HEK293T (cell line): ENCODE results near the gene NARF.

ENCODE experiments used
- ARNT ChIP-seq: fragments of 450-650 bp; IDR thresholded peaks from 2 replicates; pipeline ENCODE4 v1.6.1; 2017; ENCODE audit warnings: mild to moderate bottlenecking
- CTBP1 ChIP-seq: fragments of 450-650 bp; IDR thresholded peaks from 2 replicates; pipeline ENCODE4 v1.6.1; 2016; ENCODE audit warnings: borderline replicate concordance
- ELF4 ChIP-seq: fragments of 450-650 bp; IDR thresholded peaks from 2 replicates; pipeline ENCODE4 v1.6.1; 2017; ENCODE audit warnings: antibody characterized with exemption
- FOXK2 ChIP-seq: fragments of 450-650 bp; IDR thresholded peaks from 2 replicates; pipeline ENCODE4 v1.6.1; 2016; ENCODE audit warnings: mild to moderate bottlenecking
- FOXM1 ChIP-seq: fragments of 450-650 bp; IDR thresholded peaks from 2 replicates; pipeline ENCODE4 v1.6.1; 2017; ENCODE audit warnings: mild to moderate bottlenecking, borderline replicate concordance
- HDGF ChIP-seq: fragments of 450-650 bp; IDR thresholded peaks from 2 replicates; pipeline ENCODE4 v1.6.1; 2017; ENCODE audit warnings: antibody characterized with exemption, borderline replicate concordance
- L3MBTL2 ChIP-seq: fragments of 450-650 bp; conservative IDR thresholded peaks from 2 replicates; pipeline ENCODE4 v1.6.1; 2016; ENCODE audit warnings: mild to moderate bottlenecking
- SUZ12 ChIP-seq: fragments of 450-650 bp; IDR thresholded peaks from 2 replicates; pipeline ENCODE4 v1.6.1; 2016; ENCODE audit warnings: mild to moderate bottlenecking
- ZNF384 ChIP-seq: fragments of 450-650 bp; IDR thresholded peaks from 2 replicates; pipeline ENCODE4 v1.6.1; 2016
- TF ChIP-seq, protein P1 (sequence below): fragments of 450-650 bp; IDR thresholded peaks from 2 replicates; pipeline ENCODE4 v1.6.1; 2016

DNA sequence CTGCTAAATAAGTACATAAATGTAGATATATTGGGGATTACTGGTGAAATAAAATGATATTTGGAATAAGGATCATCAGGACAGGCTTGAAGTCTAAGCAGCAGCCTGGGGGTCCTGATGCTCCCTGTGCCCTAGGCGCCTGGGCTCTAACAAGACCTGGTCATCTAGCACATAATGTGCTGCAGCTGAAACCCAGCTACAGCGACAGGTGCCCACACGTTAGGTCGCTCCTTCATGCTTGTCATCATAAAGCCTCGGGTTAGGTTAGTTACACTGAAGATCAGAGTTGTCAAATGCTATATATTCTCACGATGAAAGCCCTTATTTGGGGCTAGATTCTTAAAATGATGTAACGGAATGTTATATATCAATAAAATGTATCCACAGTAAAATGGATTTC is 11.5 kb downstream of the NARF start:
- TF ChIP-seq ELF4 (no peak), FOXK2 (no peak), ZNF384 (no peak), FOXM1 (no peak), HDGF (no peak), L3MBTL2 (no peak), SUZ12 (no peak), ARNT (no peak), CTBP1 (no peak)
- TF ChIP-seq, protein P1, sequence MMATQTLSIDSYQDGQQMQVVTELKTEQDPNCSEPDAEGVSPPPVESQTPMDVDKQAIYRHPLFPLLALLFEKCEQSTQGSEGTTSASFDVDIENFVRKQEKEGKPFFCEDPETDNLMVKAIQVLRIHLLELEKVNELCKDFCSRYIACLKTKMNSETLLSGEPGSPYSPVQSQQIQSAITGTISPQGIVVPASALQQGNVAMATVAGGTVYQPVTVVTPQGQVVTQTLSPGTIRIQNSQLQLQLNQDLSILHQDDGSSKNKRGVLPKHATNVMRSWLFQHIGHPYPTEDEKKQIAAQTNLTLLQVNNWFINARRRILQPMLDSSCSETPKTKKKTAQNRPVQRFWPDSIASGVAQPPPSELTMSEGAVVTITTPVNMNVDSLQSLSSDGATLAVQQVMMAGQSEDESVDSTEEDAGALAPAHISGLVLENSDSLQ, result no peak
